SH-SY5Y (cell line): ENCODE data around the gene STOM.

Experiments
- GATA2 ChIP-seq: IDR thresholded peaks from 2 replicates; pipeline ENCODE4 v1.6.1; 2011; ENCODE audit warnings: mild to moderate bottlenecking, low read depth, low read length
- GATA3 ChIP-seq: IDR thresholded peaks from 2 replicates; pipeline ENCODE4 v1.6.1; 2011; ENCODE audit warnings: low read depth, mild to moderate bottlenecking, low read length, moderate library complexity

- no peak for TF ChIP-seq GATA2
- TF ChIP-seq GATA3 = no peak
Observed at GRCh38 chr9:121305269-121305994, 64.6 kb downstream of the STOM start.
